ENCODE results near the gene TBC1D10A. TPM values are rescaled to one million over a fixed set of nuclear protein-coding genes. Genes with fewer than 3 reads are reported as not detected.

TBC1D10A gene
- total RNA-seq, 1 experiment from 2014 or later: 24.3 TPM

DNA sequence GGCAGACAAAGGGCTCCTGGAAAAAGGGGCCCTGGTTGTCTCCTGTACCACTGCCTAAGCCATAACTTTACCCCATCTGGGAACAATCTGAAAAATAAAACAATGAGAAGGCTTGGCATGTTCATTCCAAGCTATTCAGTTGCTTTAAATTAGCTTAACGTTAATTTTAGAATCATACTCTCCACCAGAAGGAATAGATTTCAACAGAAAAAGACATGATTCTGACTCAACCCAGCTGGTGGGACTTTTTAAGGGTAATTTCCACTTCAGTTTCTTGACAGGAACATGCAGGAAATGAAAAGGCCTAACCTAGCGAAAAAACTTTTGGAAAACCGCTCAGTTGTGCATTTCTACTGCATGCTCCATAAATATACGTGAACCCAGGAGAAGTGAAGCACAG is 22.1 kb upstream of the TBC1D10A start:
- Histone ChIP-seq H3K9me2 (ENCODE audit: insufficient read depth) (no peaks in the 10 kb centered on the region), H3K79me2 (ENCODE audit: low read depth) (peaks cover 61% of the 10 kb centered on the region), H3F3A (ENCODE audit: insufficient read depth, low read depth) (0 out of 2 replicates have a peak, but pooled peaks cover 15% of the 10 kb centered on the region), H2AFZ (no peak overlapping the region), H3K4me2 (no peak overlapping the region), H3K36me3 (ENCODE audit: low read depth) (peaks cover 50% of the 10 kb centered on the region), H4K20me1 (ENCODE audit: insufficient read depth) (peaks cover 62% of the 10 kb centered on the region), H3K4me1 (replicated peaks; ENCODE audit: insufficient read depth) (no peaks in the 10 kb centered on the region), H3K9me3 (ENCODE audit: insufficient read depth, low read depth) (no peaks in the 10 kb centered on the region), H3K4me3 (no peak overlapping the region), H3K27ac (no peak overlapping the region), H3K27me3 (ENCODE audit: insufficient read depth, low read depth) (no peaks in the 10 kb centered on the region)
- intact Hi-C loops (cut with micrococcal nuclease; ENCODE audit: unreplicated experiment): no loop called here
- CTCF ChIA-PET: no interaction called here
- TF ChIP-seq EZH2 (IDR thresholded peaks at IDR 0.05; ENCODE audit: low read depth): no peak
- TF ChIP-seq, protein P1, sequence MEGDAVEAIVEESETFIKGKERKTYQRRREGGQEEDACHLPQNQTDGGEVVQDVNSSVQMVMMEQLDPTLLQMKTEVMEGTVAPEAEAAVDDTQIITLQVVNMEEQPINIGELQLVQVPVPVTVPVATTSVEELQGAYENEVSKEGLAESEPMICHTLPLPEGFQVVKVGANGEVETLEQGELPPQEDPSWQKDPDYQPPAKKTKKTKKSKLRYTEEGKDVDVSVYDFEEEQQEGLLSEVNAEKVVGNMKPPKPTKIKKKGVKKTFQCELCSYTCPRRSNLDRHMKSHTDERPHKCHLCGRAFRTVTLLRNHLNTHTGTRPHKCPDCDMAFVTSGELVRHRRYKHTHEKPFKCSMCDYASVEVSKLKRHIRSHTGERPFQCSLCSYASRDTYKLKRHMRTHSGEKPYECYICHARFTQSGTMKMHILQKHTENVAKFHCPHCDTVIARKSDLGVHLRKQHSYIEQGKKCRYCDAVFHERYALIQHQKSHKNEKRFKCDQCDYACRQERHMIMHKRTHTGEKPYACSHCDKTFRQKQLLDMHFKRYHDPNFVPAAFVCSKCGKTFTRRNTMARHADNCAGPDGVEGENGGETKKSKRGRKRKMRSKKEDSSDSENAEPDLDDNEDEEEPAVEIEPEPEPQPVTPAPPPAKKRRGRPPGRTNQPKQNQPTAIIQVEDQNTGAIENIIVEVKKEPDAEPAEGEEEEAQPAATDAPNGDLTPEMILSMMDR (conservative IDR thresholded peaks at IDR 0.05): no peak
- no TSS peak for BruUV-seq (replicated peaks)
- DNase-seq: no peak
- POLR2A ChIA-PET (ENCODE audit: unreplicated experiment): no interaction called here

DNA sequence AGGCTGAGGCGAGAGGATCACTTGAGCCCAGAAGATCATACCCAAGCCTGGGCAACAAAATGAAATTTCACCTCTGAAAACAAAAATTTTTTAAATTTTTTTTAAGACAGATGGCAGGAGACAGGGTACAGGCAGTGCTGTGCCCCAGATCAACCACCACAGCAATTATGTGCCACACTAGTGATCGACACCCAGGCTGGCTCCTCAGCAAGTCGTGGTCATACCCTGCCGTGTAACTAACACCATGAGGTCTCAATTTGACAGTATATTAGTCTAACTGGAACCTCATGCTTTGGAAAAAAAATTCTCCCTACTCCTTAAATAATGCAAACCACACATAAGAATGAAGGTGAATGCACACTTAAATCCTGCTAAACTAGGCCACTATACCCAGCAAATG is 21.7 kb upstream of the TBC1D10A start:
- peaks cover 52% of the 10 kb centered on the region for H3K36me3 ChIP-seq (ENCODE audit: low read depth)
- intact Hi-C loops (cut with micrococcal nuclease; ENCODE audit: unreplicated experiment): no loop called here
- H3K79me2 ChIP-seq (ENCODE audit: low read depth): peaks cover 57% of the 10 kb centered on the region
- no peaks in the 10 kb centered on the region for H3K9me3 ChIP-seq (ENCODE audit: insufficient read depth, low read depth)
- H3K27ac ChIP-seq: no peak overlapping the region
- no peaks in the 10 kb centered on the region for H3K27me3 ChIP-seq (ENCODE audit: insufficient read depth, low read depth)
- no peaks in the 10 kb centered on the region for H3K9me2 ChIP-seq (ENCODE audit: insufficient read depth)
- no peak overlapping the region for H3K4me3 ChIP-seq
- no peak overlapping the region for H2AFZ ChIP-seq
- H3K4me2 ChIP-seq: no peak overlapping the region
- no peak for TF ChIP-seq EZH2 (IDR thresholded peaks at IDR 0.05; ENCODE audit: low read depth)
- TF ChIP-seq, protein P1 (conservative IDR thresholded peaks at IDR 0.05): no peak
- DNase-seq: no peak
- peaks cover 58% of the 10 kb centered on the region for H4K20me1 ChIP-seq (ENCODE audit: insufficient read depth)
- H3K4me1 ChIP-seq (replicated peaks; ENCODE audit: insufficient read depth): no peaks in the 10 kb centered on the region
- H3F3A ChIP-seq (ENCODE audit: insufficient read depth, low read depth): 0 out of 2 replicates have a peak, but pooled peaks cover 15% of the 10 kb centered on the region
- CTCF ChIA-PET: no interaction called here
- BruUV-seq (replicated peaks): no TSS peak
- POLR2A ChIA-PET (ENCODE audit: unreplicated experiment): no interaction called here

DNA sequence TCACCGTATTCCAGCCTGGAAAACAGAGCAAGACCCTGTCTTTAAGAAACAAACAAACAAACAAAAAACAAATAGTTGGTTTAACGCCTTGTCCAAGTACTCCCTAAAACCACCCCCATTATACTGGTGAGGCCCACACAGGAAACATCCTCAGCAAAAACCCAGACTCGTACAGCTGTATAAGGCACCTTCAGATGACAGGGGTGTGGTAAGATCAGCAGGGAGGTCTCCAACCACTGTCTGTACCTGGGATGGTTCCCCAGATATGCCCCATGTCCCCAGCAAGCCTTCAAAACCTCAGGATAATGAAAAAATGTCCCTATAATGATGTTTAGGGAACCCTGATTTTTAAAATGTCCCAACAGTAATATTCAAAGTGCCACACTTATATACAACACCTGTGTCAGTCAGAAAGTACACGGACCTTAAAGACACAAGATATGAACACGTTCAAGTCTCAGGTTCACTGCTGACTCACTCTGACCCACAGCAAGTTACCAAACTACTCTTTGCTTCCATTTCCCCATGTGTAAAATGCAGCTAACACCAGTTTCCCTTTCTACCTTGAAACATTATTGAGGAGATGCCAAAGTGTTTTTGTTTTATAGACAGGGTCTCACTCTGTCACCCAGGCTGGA is 20.6 kb upstream of the TBC1D10A start:
- no peaks in the 10 kb centered on the region for H3K4me1 ChIP-seq (replicated peaks; ENCODE audit: insufficient read depth)
- H3K9me2 ChIP-seq (ENCODE audit: insufficient read depth): no peaks in the 10 kb centered on the region
- ChIA-PET CTCF (interaction anchor here (0.6 kb wide), 1 partner anchor 64 kb away, joined by 3 read pairs; no protein-coding TSS in a partner anchor), POLR2A (ENCODE audit: unreplicated experiment) (no interaction called here)
- H2AFZ ChIP-seq: no peak overlapping the region
- H3K79me2 ChIP-seq (ENCODE audit: low read depth): peaks cover 49% of the 10 kb centered on the region
- no peak overlapping the region for H3K27ac ChIP-seq
- peaks cover 51% of the 10 kb centered on the region for H4K20me1 ChIP-seq (ENCODE audit: insufficient read depth)
- peaks cover 55% of the 10 kb centered on the region for H3K36me3 ChIP-seq (ENCODE audit: low read depth)
- TF ChIP-seq, protein P1 (conservative IDR thresholded peaks at IDR 0.05): no peak
- TF ChIP-seq EZH2 (IDR thresholded peaks at IDR 0.05; ENCODE audit: low read depth): no peak
- intact Hi-C loops (cut with micrococcal nuclease; ENCODE audit: unreplicated experiment): no loop called here
- H3K4me2 ChIP-seq: no peak overlapping the region
- H3K27me3 ChIP-seq (ENCODE audit: insufficient read depth, low read depth): no peaks in the 10 kb centered on the region
- H3F3A ChIP-seq (ENCODE audit: insufficient read depth, low read depth): 0 out of 2 replicates have a peak, but pooled peaks cover 15% of the 10 kb centered on the region
- no peak for DNase-seq
- H3K4me3 ChIP-seq: no peak overlapping the region
- H3K9me3 ChIP-seq (ENCODE audit: insufficient read depth, low read depth): no peaks in the 10 kb centered on the region
- no TSS peak for BruUV-seq (replicated peaks)

Data from PC-9 (cell line).